Vagina (tissue), 2 donors: ENCODE measurements around the gene NEIL1. TPM values are rescaled to one million over a fixed set of nuclear protein-coding genes. Genes with fewer than 3 reads are reported as not detected.
"Not testable (repeated sequence)": the region's sequence is repeated elsewhere in the genome, so short reads cannot be mapped to it uniquely, and the experiment has no call there.

Experiments used
- DNase-seq, 2 donors: peaks; one replicate each; pipeline ENCODE4 v3.0.0-alpha.2; 2017; ENCODE audit errors: extremely low spot score in 2 of 2
- H3K27ac ChIP-seq: fragments of 200-600 bp; sonication (generic); one replicate; pipeline ENCODE4 v1.5.1; 2019
- H3K27me3 ChIP-seq: fragments of 200-600 bp; sonication (generic); one replicate; pipeline ENCODE4 v1.5.1; 2019
- H3K36me3 ChIP-seq, 2 donors: fragments of 200-600 bp; sonication (generic); one replicate each; pipeline ENCODE4 v1.5.1; 2017 to 2019
- H3K4me1 ChIP-seq: fragments of 200-600 bp; sonication (generic); one replicate; pipeline ENCODE4 v1.5.1; 2019
- H3K4me3 ChIP-seq, 2 donors: fragments of 200-600 bp; sonication (generic); 1 replicate in 1 of 2; 2 replicates in 1 of 2; pipeline ENCODE4 v1.5.1; 2016 to 2019
- H3K9me3 ChIP-seq: fragments of 200-600 bp; sonication (generic); one replicate; pipeline ENCODE4 v1.5.1; 2019
- CTCF ChIP-seq, 3 experiments: fragments of 450-650 bp in 2 of 3; fragments of 200-600 bp in 1 of 3; sonication (generic) in 1 of 3; IDR thresholded peaks; one replicate each; pipeline ENCODE4 v1.5.1; 2017 to 2019; ENCODE audit warnings: antibody characterized with exemption in 3 of 3, mild to moderate bottlenecking in 2 of 3, moderate library complexity in 2 of 3
- POLR2A ChIP-seq, 2 donors: fragments of 450-650 bp; IDR thresholded peaks; one replicate each; pipeline ENCODE4 v1.6.1; 2017; ENCODE audit warnings: antibody characterized with exemption in 2 of 2, mild to moderate bottlenecking in 2 of 2, moderate library complexity in 2 of 2
- POLR2AphosphoS5 ChIP-seq, 2 donors: sonication (generic); formaldehyde crosslinking; IDR thresholded peaks; one replicate each; pipeline ENCODE4 v1.9.0; 2017; ENCODE audit warnings: antibody characterized with exemption in 2 of 2, mild to moderate bottlenecking in 2 of 2, low read depth in 1 of 2; ENCODE audit not compliant: insufficient read depth in 1 of 2
- intact Hi-C: fragments of 100-400 bp; cut with DNase I; formaldehyde crosslinking; loops from one replicate; pipeline ENCODE4 v1.15.1; 2023
- total RNA-seq: library from RNA; depleted of rRNA; stranded (reverse); fragments of >200 nt; gene quantifications from one replicate; pipeline ENCODE4 v1.2.3, GENCODE V29; 2016

Gene NEIL1
- total RNA-seq, 1 donor from 2014 or later = 69.2 TPM

- H3K4me3 ChIP-seq = peak overlapping the region; percentile 72 to 92
- no peaks in the 10 kb centered on the region for H3K36me3 ChIP-seq
- intact Hi-C loops = no loop called here
- TF ChIP-seq POLR2A (IDR thresholded peaks at IDR 0.05) = no peak
- peak in 1 of 3 experiments; percentile 18 for TF ChIP-seq CTCF (IDR thresholded peaks at IDR 0.05)
- TF ChIP-seq POLR2AphosphoS5 (IDR thresholded peaks at IDR 0.05; ENCODE audit: insufficient read depth in 1 of 2, low read depth in 1 of 2) = peak in 1 of 2 donors; percentile 65
- no peak for DNase-seq
- H3K27me3 ChIP-seq = no peaks in the 10 kb centered on the region
- no peaks in the 10 kb centered on the region for H3K9me3 ChIP-seq
- peaks cover 25% of the 10 kb centered on the region for H3K4me1 ChIP-seq
- peak overlapping the region; percentile 84 for H3K27ac ChIP-seq
These were observed 589 bp downstream of the NEIL1 start for GRCh38 chr15:75347222-75348033.

GRCh38 chr15:75348034-75348561 lies 1.3 kb downstream of the NEIL1 start:
- Histone ChIP-seq H3K4me1 (peaks cover 25% of the 10 kb centered on the region), H3K27me3 (no peaks in the 10 kb centered on the region), H3K27ac (peak overlapping the region; percentile 84), H3K4me3 (peak overlapping the region; percentile 72 to 92), H3K36me3 (no peaks in the 10 kb centered on the region), H3K9me3 (no peaks in the 10 kb centered on the region)
- no peak for DNase-seq
- intact Hi-C loops = no loop called here
- TF ChIP-seq CTCF (IDR thresholded peaks at IDR 0.05) (no peak), POLR2A (IDR thresholded peaks at IDR 0.05) (no peak), POLR2AphosphoS5 (IDR thresholded peaks at IDR 0.05; ENCODE audit: insufficient read depth in 1 of 2, low read depth in 1 of 2) (no peak)

DNA sequence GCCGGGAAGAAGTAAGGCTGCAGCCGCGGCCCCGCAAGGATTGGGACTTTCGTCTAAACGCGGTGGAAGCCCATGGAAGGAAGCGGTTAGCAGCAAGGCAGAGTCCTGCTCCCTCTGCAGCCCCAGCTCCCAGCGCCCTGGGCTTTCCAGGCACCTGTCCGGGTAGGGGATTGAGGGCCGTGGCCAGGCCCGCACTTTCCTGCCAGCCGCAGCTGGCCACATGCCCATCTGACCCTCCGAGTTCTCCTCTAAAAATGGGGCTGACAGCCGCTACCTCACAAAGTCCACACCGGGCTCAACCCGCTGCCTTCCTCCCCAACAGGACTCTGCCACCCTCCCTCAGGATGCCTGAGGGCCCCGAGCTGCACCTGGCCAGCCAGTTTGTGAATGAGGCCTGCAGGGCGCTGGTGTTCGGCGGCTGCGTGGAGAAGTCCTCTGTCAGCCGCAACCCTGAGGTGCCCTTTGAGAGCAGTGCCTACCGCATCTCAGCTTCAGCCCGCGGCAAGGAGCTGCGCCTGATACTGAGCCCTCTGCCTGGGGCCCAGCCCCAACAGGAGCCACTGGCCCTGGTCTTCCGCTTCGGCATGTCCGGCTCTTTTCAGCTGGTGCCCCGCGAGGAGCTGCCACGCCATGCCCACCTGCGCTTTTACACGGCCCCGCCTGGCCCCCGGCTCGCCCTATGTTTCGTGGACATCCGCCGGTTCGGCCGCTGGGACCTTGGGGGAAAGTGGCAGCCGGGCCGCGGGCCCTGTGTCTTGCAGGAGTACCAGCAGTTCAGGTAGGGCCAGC lies 1.9 kb downstream of the NEIL1 start:
- Histone ChIP-seq H3K4me3 (peak overlapping the region; percentile 72 to 92), H3K27me3 (no peaks in the 10 kb centered on the region), H3K27ac (peak overlapping the region; percentile 84), H3K36me3 (no peaks in the 10 kb centered on the region), H3K4me1 (peaks cover 25% of the 10 kb centered on the region), H3K9me3 (no peaks in the 10 kb centered on the region)
- intact Hi-C loops = no loop called here
- no peak for DNase-seq
- TF ChIP-seq POLR2A (IDR thresholded peaks at IDR 0.05) (no peak), CTCF (IDR thresholded peaks at IDR 0.05) (no peak), POLR2AphosphoS5 (IDR thresholded peaks at IDR 0.05; ENCODE audit: insufficient read depth in 1 of 2, low read depth in 1 of 2) (no peak)

- H3K27me3 ChIP-seq, intact Hi-C loops, DNase-seq, H3K9me3 ChIP-seq, H3K27ac ChIP-seq, H3K36me3 ChIP-seq: not testable (repeated sequence)
- Histone ChIP-seq H3K4me1 (peaks cover 25% of the 10 kb centered on the region), H3K4me3 (peak overlapping the region in 1 of 2 donors; percentile 92)
These were observed 2.5 kb downstream of the NEIL1 start for GRCh38 chr15:75349351-75349669.

GRCh38 chr15:75349851-75350588 lies 3.2 kb downstream of the NEIL1 start:
- Histone ChIP-seq H3K9me3 (no peaks in the 10 kb centered on the region), H3K4me1 (peaks cover 25% of the 10 kb centered on the region), H3K27ac (no peak overlapping the region), H3K27me3 (no peaks in the 10 kb centered on the region), H3K4me3 (no peak overlapping the region), H3K36me3 (peaks cover 0 to 6% of the 10 kb centered on the region in 2 donors)
- no peak for TF ChIP-seq CTCF (IDR thresholded peaks at IDR 0.05)
- TF ChIP-seq POLR2A (IDR thresholded peaks at IDR 0.05) = no peak
- TF ChIP-seq POLR2AphosphoS5 (IDR thresholded peaks at IDR 0.05; ENCODE audit: insufficient read depth in 1 of 2, low read depth in 1 of 2) = no peak
- DNase-seq = no peak
- intact Hi-C loops = no loop called here
